ENCODE measurements around the gene CPA4.

DNA sequence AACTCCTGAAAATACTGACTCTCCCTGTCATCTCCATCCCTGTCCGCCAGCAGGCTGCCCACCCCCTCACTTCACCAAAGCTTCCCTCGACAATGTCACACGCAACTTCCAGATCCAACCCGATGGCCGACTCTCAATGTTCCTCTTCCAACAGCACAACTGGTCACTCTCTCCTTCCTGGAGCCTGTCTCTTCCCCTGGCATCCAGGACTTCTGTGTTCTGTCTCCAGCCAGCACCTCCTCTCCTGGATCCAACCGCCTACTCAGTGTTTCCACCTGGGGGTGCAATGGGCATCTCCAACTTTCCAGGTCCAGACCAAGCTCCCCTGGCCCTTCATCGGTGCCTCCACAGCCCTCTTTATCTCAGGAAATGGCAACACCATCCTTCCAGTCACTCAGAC, 60.2 kb downstream of the CPA4 start:
- TF ChIP-seq POLR2AphosphoS5 (IDR thresholded peaks at IDR 0.05; ENCODE audit: low read depth) (no peak), GABPA (IDR thresholded peaks at IDR 0.05; ENCODE audit: low read depth) (no peak)
- TF ChIP-seq, protein P1, sequence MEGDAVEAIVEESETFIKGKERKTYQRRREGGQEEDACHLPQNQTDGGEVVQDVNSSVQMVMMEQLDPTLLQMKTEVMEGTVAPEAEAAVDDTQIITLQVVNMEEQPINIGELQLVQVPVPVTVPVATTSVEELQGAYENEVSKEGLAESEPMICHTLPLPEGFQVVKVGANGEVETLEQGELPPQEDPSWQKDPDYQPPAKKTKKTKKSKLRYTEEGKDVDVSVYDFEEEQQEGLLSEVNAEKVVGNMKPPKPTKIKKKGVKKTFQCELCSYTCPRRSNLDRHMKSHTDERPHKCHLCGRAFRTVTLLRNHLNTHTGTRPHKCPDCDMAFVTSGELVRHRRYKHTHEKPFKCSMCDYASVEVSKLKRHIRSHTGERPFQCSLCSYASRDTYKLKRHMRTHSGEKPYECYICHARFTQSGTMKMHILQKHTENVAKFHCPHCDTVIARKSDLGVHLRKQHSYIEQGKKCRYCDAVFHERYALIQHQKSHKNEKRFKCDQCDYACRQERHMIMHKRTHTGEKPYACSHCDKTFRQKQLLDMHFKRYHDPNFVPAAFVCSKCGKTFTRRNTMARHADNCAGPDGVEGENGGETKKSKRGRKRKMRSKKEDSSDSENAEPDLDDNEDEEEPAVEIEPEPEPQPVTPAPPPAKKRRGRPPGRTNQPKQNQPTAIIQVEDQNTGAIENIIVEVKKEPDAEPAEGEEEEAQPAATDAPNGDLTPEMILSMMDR (IDR thresholded peaks at IDR 0.05; ENCODE audit: insufficient read depth, low read length): no peak
- TF ChIP-seq, protein P2, sequence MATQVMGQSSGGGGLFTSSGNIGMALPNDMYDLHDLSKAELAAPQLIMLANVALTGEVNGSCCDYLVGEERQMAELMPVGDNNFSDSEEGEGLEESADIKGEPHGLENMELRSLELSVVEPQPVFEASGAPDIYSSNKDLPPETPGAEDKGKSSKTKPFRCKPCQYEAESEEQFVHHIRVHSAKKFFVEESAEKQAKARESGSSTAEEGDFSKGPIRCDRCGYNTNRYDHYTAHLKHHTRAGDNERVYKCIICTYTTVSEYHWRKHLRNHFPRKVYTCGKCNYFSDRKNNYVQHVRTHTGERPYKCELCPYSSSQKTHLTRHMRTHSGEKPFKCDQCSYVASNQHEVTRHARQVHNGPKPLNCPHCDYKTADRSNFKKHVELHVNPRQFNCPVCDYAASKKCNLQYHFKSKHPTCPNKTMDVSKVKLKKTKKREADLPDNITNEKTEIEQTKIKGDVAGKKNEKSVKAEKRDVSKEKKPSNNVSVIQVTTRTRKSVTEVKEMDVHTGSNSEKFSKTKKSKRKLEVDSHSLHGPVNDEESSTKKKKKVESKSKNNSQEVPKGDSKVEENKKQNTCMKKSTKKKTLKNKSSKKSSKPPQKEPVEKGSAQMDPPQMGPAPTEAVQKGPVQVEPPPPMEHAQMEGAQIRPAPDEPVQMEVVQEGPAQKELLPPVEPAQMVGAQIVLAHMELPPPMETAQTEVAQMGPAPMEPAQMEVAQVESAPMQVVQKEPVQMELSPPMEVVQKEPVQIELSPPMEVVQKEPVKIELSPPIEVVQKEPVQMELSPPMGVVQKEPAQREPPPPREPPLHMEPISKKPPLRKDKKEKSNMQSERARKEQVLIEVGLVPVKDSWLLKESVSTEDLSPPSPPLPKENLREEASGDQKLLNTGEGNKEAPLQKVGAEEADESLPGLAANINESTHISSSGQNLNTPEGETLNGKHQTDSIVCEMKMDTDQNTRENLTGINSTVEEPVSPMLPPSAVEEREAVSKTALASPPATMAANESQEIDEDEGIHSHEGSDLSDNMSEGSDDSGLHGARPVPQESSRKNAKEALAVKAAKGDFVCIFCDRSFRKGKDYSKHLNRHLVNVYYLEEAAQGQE (IDR thresholded peaks at IDR 0.05; ENCODE audit: insufficient replicate concordance, low read depth): no peak
